T47D (cell line): ENCODE measurements around the gene ANAPC5.
"Not testable (repeated sequence)": the region's sequence is repeated elsewhere in the genome, so short reads cannot be mapped to it uniquely, and the experiment has no call there.

Experiments used
- DNase-seq, 2 experiments: peaks; one replicate each; pipeline versions ENCODE4 v3.0.0 to v3.0.0-alpha.2; 2011 to 2012; ENCODE audit warnings: low read depth in 1 of 2, low spot score in 1 of 2
- JUND ChIP-seq: IDR thresholded peaks from 2 replicates; pipeline ENCODE4 v1.6.1; 2012; ENCODE audit warnings: low read depth
- in situ Hi-C: cut with HindIII; loops from 2 replicates; pipeline ENCODE4 v1.10.0; 2016; ENCODE audit warnings: low sequenced_read_pairs, low pct_unique_long_range_greater_than_20kb

The ANAPC5 gene

DNA sequence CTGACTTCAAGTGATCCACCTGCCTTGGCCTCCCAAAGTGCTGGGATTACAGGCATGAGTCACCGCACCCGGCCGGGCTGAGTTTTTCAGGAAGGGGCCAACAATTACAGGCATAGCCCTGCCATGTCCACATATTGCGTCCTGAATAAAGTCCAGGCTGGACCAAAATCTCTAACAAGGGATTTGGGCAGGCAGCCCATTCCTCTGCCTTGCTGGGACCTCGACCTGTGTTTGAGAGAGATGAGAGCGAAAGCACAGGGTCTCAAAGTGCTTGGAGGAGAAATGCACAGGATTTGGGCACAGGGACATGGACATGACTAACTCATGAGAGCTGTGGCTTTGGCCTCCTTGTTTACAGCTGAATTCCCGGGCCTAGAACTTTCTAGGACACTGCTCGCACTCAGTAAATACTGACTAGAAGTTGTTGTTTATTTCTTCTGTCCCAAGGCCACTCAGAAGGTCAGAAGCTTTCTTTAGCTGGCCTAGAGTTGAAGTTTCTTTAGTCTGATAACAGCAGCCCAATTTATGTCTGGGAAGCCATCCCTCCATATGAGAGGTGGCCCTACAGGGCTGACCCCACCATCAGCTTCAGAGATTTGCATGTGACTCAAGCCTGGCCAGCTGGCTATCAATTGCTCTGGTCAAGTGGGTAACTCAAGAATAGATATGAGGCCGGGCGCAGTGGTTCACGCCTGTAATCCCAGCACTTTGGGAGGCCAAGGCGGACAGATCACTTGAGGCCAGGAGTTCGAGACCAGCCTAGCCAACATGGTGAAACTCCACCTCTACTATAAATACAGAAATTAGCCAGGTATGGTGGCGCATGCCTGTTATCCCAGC is 67.4 kb downstream of the ANAPC5 start:
- no peak for DNase-seq
- in situ Hi-C loops, result no loop called here
- TF ChIP-seq JUND, result no peak

DNA sequence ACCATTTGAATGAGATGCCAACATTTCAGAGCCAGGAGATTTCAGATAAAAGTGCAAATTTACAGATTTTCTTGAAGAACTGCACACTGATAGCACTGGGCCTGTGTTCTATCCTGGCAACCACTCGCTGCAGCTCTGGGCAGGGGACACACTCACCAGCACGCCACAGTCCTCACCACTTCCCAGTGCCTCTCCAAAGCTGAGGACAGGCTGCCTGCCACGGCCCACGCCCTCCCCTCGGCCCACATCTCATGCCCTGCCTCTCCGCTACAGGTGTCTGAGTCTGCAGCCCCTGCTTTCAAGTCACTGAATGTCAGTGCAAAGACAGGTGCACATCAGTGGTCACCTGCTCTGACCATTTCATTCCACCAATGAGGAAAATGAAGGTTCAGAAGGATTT is 68.4 kb downstream of the ANAPC5 start:
- no peak for TF ChIP-seq JUND
- in situ Hi-C loops, result no loop called here
- DNase-seq, result no peak

GRCh38 chr12:121283388-121283787 is 68.8 kb downstream of the ANAPC5 start:
- TF ChIP-seq JUND, result no peak

GRCh38 chr12:121282910-121283309 is 69.3 kb downstream of the ANAPC5 start:
- in situ Hi-C loops, result not testable (repeated sequence)

More at GRCh38 chr12:121283388-121283787, 68.8 kb downstream of the ANAPC5 start:
- in situ Hi-C loops, result no loop called here
- no peak for DNase-seq

GRCh38 chr12:121282072-121282742 is 70.0 kb downstream of the ANAPC5 start:
- TF ChIP-seq JUND, result no peak
- in situ Hi-C loops, result no loop called here
- DNase-seq, result no peak

More at GRCh38 chr12:121282910-121283309, 69.3 kb downstream of the ANAPC5 start:
- not testable (repeated sequence) for DNase-seq

- DNase-seq, in situ Hi-C loops: not testable (repeated sequence)
These were observed 71.1 kb downstream of the ANAPC5 start for GRCh38 chr12:121281116-121281515.

- DNase-seq, in situ Hi-C loops: not testable (repeated sequence)
These were observed 71.7 kb downstream of the ANAPC5 start for GRCh38 chr12:121280531-121280930.

- DNase-seq, result no peak
- in situ Hi-C loops, result no loop called here
These were observed 72.7 kb downstream of the ANAPC5 start for GRCh38 chr12:121279507-121279915.

DNA sequence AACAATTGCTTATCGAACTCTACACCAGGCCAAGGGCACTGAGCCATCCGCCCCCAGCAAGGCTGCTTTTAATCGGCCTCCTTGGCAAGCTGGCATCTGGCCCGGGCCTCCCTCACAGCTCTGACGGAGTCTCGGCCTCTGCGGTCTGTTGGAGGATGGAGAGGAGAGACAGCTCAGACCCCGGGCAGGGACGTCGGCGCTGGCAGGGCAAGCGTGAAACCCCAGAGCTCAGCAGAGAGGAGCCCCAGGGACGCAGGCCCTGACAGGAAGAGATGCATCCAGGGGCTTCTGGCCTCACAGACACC is 73.2 kb downstream of the ANAPC5 start:
- no peak for DNase-seq
- TF ChIP-seq JUND, result no peak
- in situ Hi-C loops, result no loop called here

More at GRCh38 chr12:121279507-121279915, 72.7 kb downstream of the ANAPC5 start:
- TF ChIP-seq JUND, result no peak

DNA sequence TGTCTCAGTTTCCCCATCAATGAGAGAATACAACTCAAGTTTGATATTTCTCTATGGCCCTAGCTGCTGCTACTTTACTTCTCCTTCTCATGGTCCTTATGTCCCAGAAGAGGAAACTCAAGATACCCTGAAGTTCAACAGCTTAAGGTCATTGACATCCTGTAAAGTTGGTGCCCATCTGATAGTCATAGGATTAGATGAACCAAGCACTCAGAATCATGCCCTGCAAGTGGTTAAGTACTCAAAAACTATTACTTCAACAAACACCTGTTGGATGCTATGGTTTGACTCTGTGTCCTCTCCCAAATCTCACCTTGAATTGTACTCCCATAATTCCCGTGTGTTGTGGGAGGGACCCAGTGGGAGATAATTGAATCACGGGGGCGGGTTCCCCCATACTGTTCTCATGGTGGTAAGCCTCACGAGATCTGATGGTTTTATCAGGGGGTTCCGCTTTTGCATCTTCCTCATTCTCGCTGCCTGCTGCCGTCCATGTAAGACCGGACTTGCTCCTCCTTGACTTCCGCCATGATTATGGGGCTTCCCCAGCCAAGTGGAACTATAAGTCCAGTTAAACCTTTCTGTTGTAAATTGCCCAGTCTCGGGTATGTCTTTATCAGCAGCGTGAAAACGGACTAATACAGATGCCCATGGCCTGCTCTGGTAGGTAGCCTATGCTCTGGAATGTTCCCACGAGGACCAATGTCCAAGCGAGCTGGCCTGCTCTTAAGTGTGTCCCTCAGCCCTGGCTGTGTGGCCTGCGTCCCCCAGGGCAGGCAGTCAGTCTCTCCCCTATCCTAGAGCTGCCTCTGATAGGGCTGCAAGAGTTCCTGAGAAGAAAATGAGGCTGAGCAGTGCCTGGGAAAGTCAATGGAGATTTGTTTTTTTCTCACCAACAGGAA is 73.8 kb downstream of the ANAPC5 start:
- TF ChIP-seq JUND, result no peak
- DNase-seq, result no peak
- in situ Hi-C loops, result no loop called here

DNA sequence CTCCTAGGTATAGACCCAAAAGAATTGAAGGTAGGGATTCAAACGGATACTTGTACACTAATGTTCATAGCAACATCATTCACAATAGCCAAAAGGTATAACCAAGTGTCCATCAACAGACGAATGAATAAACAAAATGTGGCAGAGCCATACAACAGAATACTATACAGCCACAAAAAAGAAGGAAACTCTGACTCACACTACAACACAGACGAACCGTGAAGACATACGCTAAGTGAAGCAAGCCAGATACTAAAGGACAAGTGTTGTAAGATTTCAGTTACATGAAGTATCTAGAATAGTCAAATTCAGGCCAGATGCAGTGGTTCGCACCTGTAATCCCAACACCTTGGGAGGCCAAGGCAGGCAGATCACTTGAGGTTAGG is 74.8 kb downstream of the ANAPC5 start:
- TF ChIP-seq JUND, result no peak
- no peak for DNase-seq
- in situ Hi-C loops, result no loop called here

DNA sequence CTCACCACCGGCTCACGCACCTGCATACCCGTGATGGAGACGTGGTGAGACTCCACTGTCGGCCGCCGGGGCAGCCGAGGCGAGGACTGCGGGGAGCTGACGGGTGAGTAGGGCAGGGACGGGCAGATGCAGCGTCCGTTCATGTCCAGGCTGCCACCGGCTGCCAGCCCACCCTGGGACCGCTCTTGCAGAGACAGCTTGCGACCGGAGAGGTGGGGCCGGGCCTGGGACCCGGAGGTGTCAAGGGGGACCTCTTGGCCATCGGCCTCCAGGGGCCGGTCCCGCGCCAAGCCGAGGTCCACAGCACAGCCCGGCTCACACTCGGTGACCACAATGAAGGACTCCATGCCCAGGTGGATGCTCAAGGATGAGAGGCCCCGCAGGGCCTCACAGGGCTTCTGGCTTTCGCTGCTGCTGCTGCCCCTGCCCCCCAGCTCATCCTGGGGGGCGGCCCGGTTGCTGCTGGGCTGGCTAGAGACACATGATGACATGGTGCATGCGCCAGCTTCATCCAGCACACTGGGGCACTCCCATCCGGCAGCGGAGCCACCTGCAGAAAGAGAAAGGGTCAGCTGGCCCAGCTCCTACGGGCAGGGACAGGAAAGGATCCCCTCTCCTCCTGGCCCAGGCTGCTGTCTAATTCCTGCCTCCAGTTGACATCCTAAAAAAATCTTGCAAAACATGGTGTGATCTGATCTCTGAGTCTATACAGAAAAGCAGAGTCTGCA is 78.0 kb downstream of the ANAPC5 start:
- in situ Hi-C loops, result no loop called here
- DNase-seq, result no peak
- TF ChIP-seq JUND, result no peak
